WI38 (cell line): ENCODE results near the gene DCLK1.

Experiments
- H3K4me3 ChIP-seq: 2 replicates; pipeline ENCODE4 v1.5.1; 2011; ENCODE audit warnings: low read depth, mild to moderate bottlenecking, control low read depth, low read length
- CTCF ChIP-seq: IDR thresholded peaks from 2 replicates; pipeline ENCODE4 v1.5.1; 2012; ENCODE audit warnings: low read depth, mild to moderate bottlenecking, control low read depth, low read length

The DCLK1 gene

GRCh38 chr13:35780613-35781012 lies 350.6 kb downstream of the DCLK1 start:
- TF ChIP-seq CTCF, result no peak
- H3K4me3 ChIP-seq, result no peak overlapping the region

DNA sequence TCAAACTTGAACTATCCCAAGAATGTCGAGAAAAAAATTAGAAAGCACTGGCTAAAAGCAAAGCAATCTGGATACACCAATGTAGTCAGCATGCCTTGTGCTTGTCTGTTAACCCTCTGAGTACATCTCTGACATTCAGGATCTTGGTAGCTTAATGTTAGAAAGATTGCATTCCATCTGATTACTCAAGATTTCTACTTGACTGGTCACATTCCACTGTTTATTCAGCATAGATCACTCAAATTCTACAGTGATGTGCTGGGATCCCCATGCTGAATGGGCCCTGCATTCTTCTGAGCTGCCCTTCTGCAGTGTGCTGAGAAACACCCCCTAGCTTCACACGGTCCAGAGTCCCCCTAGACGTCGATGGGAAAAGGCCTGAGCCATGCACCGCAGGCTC lies 359.3 kb downstream of the DCLK1 start:
- H3K4me3 ChIP-seq, result no peak overlapping the region
- no peak for TF ChIP-seq CTCF

DNA sequence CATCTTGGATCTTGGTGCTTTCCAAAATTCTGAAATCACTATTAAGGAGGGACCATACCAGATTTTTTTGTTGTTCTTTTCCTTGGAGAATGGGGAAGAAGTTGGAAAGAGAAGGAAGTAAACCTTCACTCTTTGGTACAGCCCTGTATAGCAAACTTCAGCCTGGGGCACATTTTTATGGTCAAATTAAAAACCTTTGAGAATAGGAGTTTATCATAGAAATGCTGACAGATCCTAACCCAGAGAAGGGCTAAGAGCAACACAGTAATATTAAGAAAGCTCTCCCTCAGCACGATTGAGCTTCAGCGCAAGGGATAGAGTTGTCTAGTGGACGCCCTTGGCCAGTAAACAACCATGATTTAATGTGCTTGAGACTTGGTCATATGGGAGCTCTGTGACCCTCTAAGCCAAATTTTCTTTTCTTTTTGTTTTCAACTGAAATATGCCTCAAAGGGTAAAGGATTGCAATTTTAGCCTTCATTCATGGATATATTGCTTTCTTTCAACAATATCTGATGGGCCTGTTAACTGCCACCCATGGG lies 360.4 kb downstream of the DCLK1 start:
- no peak for TF ChIP-seq CTCF

GRCh38 chr13:35769812-35770211 lies 361.4 kb downstream of the DCLK1 start:
- no peak for TF ChIP-seq CTCF
- no peak overlapping the region for H3K4me3 ChIP-seq

More for the DNA sequence above, 360.4 kb downstream of the DCLK1 start:
- H3K4me3 ChIP-seq, result no peak overlapping the region

DNA sequence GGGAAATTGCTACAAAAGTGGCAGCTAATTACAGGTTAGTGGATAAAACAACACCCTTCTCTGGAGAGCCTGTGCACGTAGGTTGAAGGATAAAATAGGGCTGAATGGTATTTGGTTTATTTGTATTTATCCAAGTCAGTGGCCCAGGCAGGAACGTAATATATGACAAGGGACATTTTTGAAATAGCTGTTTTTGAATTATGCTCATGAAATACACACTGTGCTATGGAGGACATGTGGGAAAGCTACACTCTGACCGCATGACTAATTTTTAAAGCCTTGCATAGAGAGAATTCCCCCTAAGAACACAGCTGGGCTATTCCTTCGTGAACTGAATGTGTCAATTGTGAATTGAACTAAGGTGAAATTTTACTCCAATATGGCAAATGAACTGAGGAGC lies 362.6 kb downstream of the DCLK1 start:
- no peak for TF ChIP-seq CTCF
- no peak overlapping the region for H3K4me3 ChIP-seq

GRCh38 chr13:35768073-35768472 lies 363.1 kb downstream of the DCLK1 start:
- TF ChIP-seq CTCF, result no peak
- no peak overlapping the region for H3K4me3 ChIP-seq

DNA sequence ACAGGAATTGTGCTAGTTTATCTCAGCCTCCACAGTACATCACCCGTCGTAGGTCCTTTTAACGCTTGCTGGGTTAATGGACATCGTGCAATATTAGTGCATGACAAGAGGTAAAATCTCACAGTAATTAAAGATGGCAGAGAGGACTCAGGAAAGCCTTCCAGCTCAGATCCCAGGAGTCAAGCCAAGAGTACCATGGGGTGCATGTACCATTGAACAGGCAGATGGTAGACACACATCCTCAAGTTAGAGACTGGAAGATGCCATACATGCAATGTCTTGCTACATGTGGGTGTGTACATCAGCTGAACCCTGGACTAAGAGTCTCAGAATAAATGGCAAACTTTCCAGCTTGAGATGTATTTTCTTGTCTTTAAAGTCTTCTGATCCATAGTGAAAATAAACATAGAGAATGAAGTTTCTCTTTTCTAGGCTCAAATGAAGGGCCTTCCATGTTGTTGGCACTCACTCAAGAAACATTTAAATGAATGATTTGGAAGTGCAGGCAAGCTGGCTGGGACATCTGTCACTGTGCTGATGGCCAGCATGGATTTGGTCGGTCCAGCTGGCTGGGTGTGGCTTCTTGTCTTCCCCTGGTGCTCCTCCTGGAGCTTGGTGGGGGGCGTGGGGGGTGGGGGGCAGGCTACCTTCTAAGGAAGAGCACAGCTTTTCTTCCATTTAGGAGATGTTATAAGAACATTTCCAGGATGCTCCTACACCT lies 363.8 kb downstream of the DCLK1 start:
- no peak for TF ChIP-seq CTCF
- H3K4me3 ChIP-seq, result no peak overlapping the region
